Stomach (tissue), 4 donors: ENCODE data around the gene CYB5A.
A peak's percentile ranks its signal among the peaks of the same experiment; 100 is the strongest.

Experiments used
- EP300 ChIP-seq: sonication (generic); formaldehyde crosslinking; IDR thresholded peaks from one replicate; pipeline ENCODE4 v1.6.1; 2017; ENCODE audit warnings: antibody characterized with exemption
- TF ChIP-seq, protein P1 (sequence below), 7 experiments: fragments of 450-650 bp in 4 of 7; fragments of 200-600 bp in 3 of 7; sonication (generic) in 3 of 7; IDR thresholded peaks; one replicate each; pipeline ENCODE4 v1.5.1; 2016 to 2019; ENCODE audit warnings: antibody characterized with exemption in 7 of 7, control low read depth in 2 of 7, mild to moderate bottlenecking in 1 of 7

DNA sequence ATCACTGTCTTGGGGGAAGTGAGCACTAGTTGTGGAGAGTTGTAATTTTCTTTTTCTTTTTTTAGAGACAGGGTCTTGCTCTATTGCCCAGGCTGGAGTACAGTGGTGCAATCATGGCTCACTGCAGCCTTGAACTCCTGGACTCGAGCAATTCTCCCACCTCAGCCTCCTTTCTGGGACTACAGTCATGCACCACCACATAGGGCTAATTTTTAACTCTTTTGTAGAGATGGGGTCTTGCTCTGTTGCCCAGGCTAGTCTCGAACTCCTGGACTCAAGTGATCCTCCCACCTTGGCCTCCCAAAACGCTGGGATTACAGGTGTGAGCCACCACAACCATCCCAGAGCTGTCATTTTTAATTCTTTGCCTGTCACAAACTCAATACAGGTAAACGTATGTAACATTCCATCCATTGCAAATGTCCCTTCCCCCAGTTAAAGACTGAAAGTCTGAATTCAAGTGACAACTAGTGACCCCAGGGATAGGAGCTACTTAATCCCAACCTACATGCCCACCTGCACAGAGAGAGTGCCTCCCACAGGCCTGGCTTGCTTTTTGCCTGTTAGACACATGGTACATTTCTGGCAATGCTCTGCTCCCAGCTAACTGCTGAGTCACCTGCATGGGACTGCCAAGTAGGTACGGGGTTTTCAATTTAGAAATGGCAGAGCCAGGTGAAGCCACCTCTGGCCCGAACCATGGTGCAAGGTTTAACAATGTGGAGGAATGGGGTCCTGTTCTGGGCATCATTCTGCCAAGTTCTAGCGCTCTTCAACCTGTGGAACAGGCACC lies 60.6 kb downstream of the CYB5A start:
- no peak for TF ChIP-seq EP300
- TF ChIP-seq, protein P1, sequence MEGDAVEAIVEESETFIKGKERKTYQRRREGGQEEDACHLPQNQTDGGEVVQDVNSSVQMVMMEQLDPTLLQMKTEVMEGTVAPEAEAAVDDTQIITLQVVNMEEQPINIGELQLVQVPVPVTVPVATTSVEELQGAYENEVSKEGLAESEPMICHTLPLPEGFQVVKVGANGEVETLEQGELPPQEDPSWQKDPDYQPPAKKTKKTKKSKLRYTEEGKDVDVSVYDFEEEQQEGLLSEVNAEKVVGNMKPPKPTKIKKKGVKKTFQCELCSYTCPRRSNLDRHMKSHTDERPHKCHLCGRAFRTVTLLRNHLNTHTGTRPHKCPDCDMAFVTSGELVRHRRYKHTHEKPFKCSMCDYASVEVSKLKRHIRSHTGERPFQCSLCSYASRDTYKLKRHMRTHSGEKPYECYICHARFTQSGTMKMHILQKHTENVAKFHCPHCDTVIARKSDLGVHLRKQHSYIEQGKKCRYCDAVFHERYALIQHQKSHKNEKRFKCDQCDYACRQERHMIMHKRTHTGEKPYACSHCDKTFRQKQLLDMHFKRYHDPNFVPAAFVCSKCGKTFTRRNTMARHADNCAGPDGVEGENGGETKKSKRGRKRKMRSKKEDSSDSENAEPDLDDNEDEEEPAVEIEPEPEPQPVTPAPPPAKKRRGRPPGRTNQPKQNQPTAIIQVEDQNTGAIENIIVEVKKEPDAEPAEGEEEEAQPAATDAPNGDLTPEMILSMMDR (IDR thresholded peaks at IDR 0.05): peak in 1 of 7 experiments; percentile 15
